GM18858 (cell line): Measurements from ENCODE around the gene WNT7A.

Experiments used
- ATAC-seq: cut with Tn5 transposase; IDR thresholded peaks from one replicate; pipeline ENCODE4 v1.9.1; 2021; ENCODE audit not compliant: unreplicated experiment

The WNT7A gene

DNA sequence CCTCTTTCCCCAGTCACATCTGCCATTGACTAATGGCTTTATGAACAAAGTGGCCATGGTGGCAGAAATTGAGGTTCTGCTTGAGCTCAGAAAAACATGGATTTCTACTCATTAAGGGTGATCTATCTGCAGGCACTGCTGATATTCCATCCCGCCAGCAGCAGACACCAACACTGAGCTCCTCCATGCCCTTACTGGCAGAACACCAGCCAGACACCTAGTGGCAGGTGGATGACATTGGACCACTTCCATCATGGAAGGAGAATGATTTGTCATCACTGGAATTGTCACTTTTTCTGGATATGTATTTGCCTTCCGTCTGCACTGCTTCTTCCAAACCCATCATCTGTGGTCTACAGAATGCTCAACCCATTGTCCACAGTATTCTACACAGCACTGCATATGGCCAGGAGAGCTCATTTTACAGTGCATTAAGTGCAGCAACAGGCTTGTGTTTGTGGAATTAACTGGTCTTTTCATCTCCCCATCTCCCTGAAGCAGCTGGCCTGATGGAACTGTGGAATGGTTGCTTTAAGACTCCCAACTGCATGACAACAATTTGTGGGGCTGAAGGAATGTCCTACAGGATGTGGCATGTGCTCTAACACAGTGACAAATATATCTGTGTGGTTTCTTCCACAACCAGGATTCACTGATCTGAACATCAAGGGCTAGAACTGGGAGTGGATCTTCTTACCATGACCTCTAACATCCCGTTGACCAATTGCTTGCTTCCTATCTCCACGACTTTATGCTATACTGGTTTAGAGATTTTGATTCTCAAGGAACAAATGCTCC, 103.4 kb downstream of the WNT7A start:
- ATAC-seq = no peak

DNA sequence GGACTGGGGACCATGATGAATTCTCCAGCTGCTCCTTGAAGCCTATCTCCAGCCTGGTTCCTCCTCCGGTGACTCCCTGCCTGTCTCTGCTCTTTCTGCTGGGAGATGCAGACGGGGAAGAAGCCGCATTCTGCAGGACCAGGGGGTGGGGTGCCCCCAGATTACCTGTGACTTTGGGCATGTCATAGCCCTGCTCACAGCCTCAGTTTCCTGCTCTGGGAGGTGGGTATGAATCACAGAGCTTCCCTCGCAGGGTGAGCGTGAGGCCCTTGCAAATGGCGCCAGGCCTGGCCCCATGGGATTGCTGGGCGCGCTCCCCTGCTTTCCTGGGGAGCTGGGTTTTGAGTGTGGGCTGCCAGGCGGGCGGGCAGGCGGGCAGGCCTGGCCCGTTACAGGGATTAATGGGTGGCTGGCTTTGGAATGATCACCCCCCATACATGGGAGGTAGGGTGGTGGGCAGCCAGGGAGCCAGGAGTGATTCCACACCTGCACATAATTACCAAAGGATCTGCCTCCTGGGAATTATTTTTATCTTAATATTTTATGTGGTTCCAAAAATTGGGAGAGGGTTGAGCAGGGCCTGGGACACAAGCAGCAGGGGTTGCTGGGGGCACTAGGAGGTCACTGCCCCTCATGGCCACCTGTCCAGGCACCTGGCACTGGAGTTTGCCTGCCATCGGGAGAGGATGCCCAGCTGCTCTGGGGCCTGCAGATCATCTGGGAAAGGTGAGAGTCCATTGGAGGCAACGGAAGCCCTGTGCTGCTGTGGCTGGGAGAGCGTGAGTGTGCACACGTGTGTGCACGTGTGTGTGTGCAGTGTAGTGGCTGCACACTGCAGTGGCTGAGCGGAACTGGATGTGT, 106.8 kb downstream of the WNT7A start:
- no peak for ATAC-seq

DNA sequence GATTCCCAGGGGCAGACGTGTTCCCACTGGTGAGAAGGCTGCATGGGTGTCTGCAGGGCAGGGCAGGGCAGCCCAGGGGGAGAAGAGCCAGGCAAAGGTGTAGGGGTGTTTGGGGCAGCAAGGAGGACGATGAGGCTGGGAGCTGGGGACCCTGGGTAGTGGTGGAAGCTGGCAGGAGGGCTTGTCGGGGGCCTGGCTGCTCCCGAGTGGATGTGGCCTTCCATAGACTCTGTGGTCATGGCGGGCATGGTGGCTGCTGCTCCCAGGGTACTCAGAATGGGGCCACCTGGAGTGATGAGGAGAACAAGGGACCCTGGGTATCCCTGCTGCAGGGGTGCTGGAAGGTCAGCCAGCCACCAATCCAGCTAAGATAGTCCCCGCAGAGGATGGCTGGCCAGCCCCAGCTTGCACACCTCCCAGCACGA, 107.5 kb downstream of the WNT7A start:
- ATAC-seq = no peak

DNA sequence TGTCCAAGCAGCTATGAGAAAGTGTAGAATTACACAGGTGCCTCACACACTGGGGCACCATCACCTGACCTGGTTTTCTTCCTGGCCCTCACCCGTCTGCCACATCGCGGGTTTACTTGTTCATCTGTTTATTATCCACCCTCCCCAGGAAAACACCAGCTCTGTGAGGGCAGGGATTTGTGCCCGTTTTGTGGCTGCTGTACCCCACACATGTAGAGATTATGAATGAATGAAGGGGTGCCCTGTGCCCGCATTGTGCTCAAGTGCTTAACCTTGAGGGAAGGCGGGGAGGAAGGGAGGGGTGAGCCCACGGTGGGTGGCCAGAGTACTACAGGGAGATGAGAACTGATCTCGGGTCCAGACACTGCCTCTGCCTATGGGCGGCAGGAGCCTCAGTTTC, 108.4 kb downstream of the WNT7A start:
- ATAC-seq = no peak

DNA sequence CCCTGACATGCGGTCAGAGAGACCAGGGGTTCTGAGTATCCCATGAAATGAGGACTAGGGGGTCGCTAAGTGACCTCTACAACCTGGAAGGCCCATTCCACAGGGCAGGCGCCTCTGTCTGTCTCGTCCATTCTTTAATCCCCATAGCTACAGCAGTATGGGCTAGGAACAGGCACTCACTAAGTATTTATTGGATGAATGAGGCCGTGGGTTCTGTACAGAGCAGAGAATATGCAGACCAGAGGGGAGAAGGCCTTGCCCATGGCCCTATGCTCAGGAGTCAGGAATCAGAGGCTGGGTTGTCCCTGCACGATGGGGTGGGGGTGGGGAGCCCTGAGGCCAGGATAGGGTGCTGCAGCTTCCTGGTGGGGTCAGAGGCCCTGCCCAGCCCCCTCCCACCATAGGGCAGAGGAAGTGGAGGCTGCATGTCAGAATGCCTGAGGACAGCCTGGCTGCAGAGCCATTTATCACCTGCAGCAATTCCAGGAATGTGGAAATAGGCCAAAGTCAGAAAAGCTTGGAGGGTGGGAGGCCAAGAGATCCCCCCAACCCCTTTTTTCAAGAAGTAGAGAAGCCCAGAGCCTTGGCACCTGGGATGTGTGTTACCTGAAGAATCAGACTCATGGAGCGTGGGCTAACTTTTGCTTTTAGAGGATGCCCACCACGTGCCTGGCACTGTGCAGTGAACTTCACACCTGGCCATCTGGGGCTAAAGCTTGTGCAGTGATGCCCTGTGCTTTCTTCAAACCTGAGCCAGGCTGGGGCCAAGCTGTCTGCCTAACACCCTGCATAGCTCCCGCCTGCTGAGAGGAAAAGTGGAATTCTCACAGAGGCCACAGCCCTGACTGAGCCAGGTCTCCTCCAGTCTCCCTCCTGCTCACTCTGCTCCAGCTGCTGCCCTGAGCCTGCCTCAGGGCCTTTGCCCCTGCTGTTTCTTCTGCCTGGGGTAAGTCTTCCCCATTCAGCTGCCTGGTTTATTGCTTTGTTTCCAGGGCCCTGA, 109.4 kb downstream of the WNT7A start:
- no peak for ATAC-seq

DNA sequence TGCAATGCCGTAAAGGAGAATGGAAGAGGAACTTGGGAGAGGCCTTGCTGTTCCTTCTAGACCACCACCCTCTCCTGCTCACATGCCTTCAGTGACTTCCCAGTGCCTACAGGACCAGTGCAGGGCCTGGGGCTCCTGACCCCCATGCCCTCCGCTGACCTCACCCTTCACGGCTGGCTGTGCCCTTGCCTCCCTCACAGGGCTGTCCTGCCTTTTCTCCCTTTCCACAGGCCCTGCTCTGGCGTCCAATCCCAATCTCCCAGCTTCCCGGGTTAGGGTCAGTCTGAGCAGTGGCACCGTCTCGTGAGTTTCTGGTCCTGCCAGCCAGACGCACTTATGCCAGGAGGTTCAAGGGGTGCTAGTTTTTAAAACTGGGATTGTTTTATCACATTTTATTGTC, 110.4 kb downstream of the WNT7A start:
- no peak for ATAC-seq

DNA sequence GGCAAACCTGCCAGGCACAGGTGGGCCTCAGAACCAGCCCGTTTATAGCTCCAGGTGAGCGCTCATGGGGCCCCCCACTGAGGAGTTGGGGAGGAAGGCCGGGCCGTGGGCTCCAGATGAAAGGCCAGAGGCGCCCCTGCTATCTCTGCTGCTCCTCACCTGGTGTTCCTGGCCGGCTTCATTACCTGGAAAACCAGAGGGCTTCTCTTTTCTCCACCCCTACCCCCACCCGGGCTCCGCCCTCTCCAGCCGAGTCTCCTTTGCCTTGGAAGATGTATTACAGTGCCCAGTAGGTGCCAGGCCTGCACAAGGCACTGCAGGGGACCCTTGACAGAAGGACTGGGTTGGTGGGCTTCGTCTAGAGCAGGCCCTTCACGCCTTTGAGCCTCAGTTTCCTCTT, 111.4 kb downstream of the WNT7A start:
- ATAC-seq = no peak

DNA sequence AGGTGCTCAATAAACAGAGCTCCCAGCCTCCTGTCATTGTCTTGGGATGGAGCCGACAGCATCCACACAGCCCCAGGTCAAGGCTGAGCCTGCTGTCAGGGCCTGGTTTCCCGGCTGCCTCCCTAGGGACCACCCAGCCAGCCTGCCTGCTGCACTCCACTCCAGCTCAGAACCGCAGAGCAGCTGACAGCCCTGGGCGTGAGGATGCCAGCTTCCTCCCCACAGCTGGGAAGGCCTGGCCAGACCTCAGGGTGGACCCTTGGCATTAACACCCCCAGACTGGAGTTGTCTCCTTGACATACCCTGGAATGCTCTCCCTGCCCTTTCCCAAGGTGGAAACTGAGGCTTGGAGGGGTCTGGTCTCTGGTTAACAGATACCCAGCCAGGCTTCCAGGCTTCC, 112.0 kb downstream of the WNT7A start:
- ATAC-seq = no peak

DNA sequence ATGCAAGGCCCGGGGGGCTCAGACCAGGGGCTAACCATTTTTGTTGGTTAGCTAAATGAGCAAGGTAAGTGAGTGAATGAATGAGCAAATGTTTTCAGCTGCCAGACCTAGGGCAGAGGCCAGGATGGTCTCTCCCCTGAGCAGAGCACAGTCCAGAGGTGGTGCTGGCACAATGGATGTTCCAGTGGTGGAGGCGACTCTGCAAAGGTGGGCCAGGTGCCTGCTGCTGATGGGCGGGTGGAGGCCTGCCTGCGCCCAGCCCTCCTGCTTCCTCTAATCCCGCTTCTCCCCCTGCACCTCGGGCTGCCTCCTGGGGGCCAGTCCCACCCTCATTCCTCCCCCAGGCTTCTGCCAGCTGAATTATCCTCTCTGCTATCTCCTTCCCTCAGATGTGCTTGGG, 112.8 kb downstream of the WNT7A start:
- ATAC-seq = no peak
